ENCODE data around the gene CCDC66.

DNA sequence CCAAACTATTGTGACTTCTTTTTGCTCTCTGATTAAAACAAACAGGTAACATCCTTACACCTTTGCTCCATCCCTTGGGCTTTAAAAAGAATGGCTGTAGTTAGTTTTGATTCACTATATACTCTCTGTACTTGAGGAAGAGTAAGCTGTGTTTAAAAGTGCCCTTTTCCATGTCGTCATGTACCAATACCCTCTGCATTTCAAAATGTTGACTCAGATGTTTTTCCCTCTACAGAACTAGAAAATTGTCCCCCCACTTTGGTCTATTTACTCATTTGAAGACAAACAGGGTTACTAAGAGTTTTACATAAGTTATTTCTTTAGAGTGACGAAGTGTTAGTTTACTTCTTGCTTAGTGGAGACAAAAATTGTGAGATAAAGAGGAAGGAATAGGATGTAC is 63.4 kb downstream of the CCDC66 start:
- no peak for TF ChIP-seq CTCF (IDR thresholded peaks at IDR 0.05)
- TF ChIP-seq POLR2A (IDR thresholded peaks at IDR 0.05), result no peak
- no peak for TF ChIP-seq POLR2AphosphoS5 (IDR thresholded peaks at IDR 0.05)
- TF ChIP-seq EP300 (IDR thresholded peaks at IDR 0.05), result no peak

All from gastroesophageal sphincter (tissue), 3 donors.